Kidney (tissue), 14 donors: ENCODE measurements around the gene TCF15. TPM values are rescaled to one million over a fixed set of nuclear protein-coding genes. Genes with fewer than 3 reads are reported as not detected.

Experiments used
- DNase-seq, 5 donors: peaks; one replicate each; pipeline ENCODE4 v3.0.0-alpha.2; 2013 to 2020
- FAIRE-seq: peaks from 2 replicates; lab custom pipeline; 2012; peaks lifted over from hg19 to GRCh38; lab: Jason Lieb, UNC
- H3K27ac ChIP-seq, 2 donors: one replicate each; pipeline ENCODE4 v1.7.0; 2013; ENCODE audit warnings: low read depth in 2 of 2, low read length in 2 of 2, inconsistent platforms in 1 of 2
- H3K27me3 ChIP-seq: one replicate; pipeline ENCODE4 v1.7.1; 2013; ENCODE audit warnings: low read length, inconsistent platforms; ENCODE audit not compliant: control insufficient read depth, insufficient read depth
- H3K36me3 ChIP-seq, 3 donors: one replicate each; pipeline versions ENCODE4 v1.7.0 to v1.7.1; 2013; ENCODE audit warnings: low read length in 3 of 3, control low read depth in 1 of 3, inconsistent platforms in 1 of 3; ENCODE audit not compliant: insufficient read depth in 3 of 3, control insufficient read depth in 2 of 3
- H3K4me1 ChIP-seq, 3 donors: one replicate each; pipeline versions ENCODE4 v1.7.0 to v1.7.1; 2013; ENCODE audit warnings: low read length in 3 of 3, inconsistent platforms in 1 of 3, low read depth in 1 of 3; ENCODE audit not compliant: control insufficient read depth in 2 of 3, insufficient read depth in 2 of 3
- H3K4me3 ChIP-seq, 3 donors: one replicate each; pipeline versions ENCODE4 v1.7.0 to v1.8.1; 2013; ENCODE audit warnings: low read length in 3 of 3, control low read depth in 1 of 3, inconsistent platforms in 1 of 3
- H3K9ac ChIP-seq, 3 donors: one replicate each; pipeline versions ENCODE4 v1.7.0 to v1.7.1; 2013; ENCODE audit warnings: low read length in 3 of 3, control low read depth in 1 of 3, inconsistent platforms in 1 of 3
- H3K9me3 ChIP-seq, 3 donors: one replicate each; pipeline versions ENCODE4 v1.7.0 to v1.7.1; 2013; ENCODE audit warnings: low read length in 3 of 3, control low read depth in 1 of 3, inconsistent platforms in 1 of 3; ENCODE audit not compliant: control insufficient read depth in 2 of 3, insufficient read depth in 1 of 3
- CTCF ChIP-seq: IDR thresholded peaks from 3 replicates; pipeline ENCODE4 v1.5.1; 2012; ENCODE audit warnings: mild to moderate bottlenecking, moderate library complexity, borderline replicate concordance; ENCODE audit not compliant: insufficient read depth; ENCODE audit errors: extremely low read depth
- intact Hi-C: fragments of 100-400 bp; cut with DNase I; formaldehyde crosslinking; loops from one replicate; pipeline ENCODE4 v1.11.1; 2022
- polyA plus RNA-seq: library from polyadenylated mRNA; stranded (reverse); fragments of 350-450 nt; fragmentation: Illumina TruSeq; extraction: RNeasy Lipid Tissue Mini Kit (QIAGEN cat#74804); gene quantifications from one replicate; pipeline ENCODE4 v1.2.3, GENCODE V29; 2014; ENCODE audit warnings: low read depth, low replicate concordance; ENCODE audit not compliant: insufficient read depth
- total RNA-seq: library from RNA; stranded (reverse); fragmentation: NEBNext Ultra II Directional; extraction: Animal tissue kit (Norgen Biotek cat#: 25700); gene quantifications from one replicate; pipeline ENCODE4 v1.2.1, GENCODE V29; 2021
- donor health status: control.
- donor health status: control.
- donor health status: control.
- donor health status: control.
- donor health status: control.
- donor health status: DM: yes; HTN: yes; CAD: no.
- donor health status: Normal renal cell carcinoma (clear cell type).

TCF15 gene
- total and polyA plus RNA-seq, 2 donors from 2014 or later: 0.63 to 1.6 TPM

DNA sequence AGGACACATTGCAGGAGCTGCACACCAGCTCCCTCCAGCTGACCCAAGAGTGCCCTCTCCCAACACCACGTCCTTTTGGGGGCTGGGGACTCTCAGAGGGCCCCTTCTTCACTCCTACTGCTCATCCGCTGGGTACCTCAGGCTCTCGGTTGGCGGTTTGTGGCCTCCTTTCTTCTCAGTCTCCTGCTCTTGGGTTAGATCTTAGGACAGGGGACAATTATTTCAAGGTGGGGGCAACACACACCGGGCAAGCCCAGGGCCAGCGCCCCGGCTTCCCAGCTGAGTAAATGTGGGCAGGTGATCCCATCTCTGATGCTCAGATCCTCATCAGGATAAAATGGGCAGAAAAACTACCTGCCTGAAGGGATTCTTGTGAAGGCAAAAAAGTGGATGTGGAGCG, 1.1 kb downstream of the TCF15 start:
- FAIRE-seq (no peak), DNase-seq (no peak)
- Histone ChIP-seq H3K9ac (no peak overlapping the region), H3K27me3 (peaks cover 3% of the 10 kb centered on the region), H3K36me3 (no peaks in the 10 kb centered on the region), H3K4me3 (no peak overlapping the region), H3K27ac (no peak overlapping the region), H3K9me3 (no peaks in the 10 kb centered on the region), H3K4me1 (peaks cover 0 to 4% (median 0%) of the 10 kb centered on the region in 3 donors)
- no peak for TF ChIP-seq CTCF
- intact Hi-C loops: no loop called here

- Histone ChIP-seq H3K4me1 (peaks cover 0 to 6% (median 0%) of the 10 kb centered on the region in 3 donors), H3K27ac (no peak overlapping the region), H3K36me3 (no peaks in the 10 kb centered on the region), H3K9me3 (no peaks in the 10 kb centered on the region), H3K9ac (no peak overlapping the region), H3K4me3 (no peak overlapping the region), H3K27me3 (peaks cover 3% of the 10 kb centered on the region)
- no peak for FAIRE-seq
- TF ChIP-seq CTCF: no peak
- intact Hi-C loops: no loop called here
- DNase-seq: no peak
These were observed 2.6 kb downstream of the TCF15 start for GRCh38 chr20:607476-607875.

DNA sequence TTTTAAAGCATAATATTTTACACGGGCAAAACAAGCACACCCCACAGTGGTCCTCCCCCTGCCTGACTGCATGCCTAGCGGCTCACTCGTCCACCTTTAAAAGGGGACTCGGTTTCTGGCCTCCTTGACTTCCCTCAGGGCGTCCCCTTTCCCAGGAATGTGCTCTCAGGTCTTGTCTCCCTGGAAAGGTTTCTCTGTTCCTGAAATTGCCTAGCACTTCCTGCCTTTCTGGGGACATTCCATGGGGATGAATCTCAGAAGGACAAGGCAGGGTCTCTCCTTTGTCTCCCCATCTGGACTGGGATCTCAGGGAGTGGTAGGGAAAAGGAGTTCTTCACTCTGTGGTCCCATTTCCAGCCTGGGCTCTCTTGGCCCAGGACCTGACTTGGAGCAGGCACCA, 4.9 kb downstream of the TCF15 start:
- Histone ChIP-seq H3K4me3 (no peak overlapping the region), H3K4me1 (peaks cover 0 to 2% (median 0%) of the 10 kb centered on the region in 3 donors), H3K27me3 (peaks cover 3% of the 10 kb centered on the region), H3K27ac (no peak overlapping the region), H3K36me3 (no peaks in the 10 kb centered on the region), H3K9ac (no peak overlapping the region), H3K9me3 (no peaks in the 10 kb centered on the region)
- DNase-seq: no peak
- TF ChIP-seq CTCF: no peak
- intact Hi-C loops: no loop called here
- no peak for FAIRE-seq

DNA sequence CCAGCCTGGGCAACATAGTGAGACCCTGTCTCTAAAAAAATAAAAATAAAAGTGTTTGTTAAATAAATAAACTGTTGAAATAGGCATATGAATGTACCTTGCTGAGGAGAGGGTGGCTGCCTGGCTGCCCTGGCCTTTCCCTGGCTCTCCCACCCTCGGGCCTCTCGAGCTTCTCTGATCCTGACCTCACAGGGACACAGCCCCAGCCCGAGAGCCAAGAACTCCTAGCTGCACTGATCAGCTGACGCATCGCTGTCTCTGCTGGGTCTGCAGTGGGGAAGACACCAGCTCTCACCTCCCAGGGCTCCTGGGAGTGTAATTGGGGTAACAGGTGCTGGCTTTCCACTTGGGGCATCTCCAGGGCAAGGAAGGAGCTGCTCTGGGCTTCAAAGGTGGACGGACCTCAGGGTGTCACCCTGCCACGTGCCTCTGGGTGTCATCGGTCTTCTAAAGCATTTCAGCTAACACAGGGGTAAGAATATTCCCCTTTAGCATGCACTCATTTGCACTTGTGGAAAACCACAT, 6.9 kb downstream of the TCF15 start:
- intact Hi-C loops: no loop called here
- no peak overlapping the region for H3K27ac ChIP-seq
- no peak for FAIRE-seq
- no peaks in the 10 kb centered on the region for H3K36me3 ChIP-seq
- no peak for DNase-seq
- no peak overlapping the region for H3K9ac ChIP-seq
- H3K9me3 ChIP-seq: no peaks in the 10 kb centered on the region
- peaks cover 0 to 2% (median 0%) of the 10 kb centered on the region in 3 donors for H3K4me1 ChIP-seq
- TF ChIP-seq CTCF: no peak
- H3K4me3 ChIP-seq: no peak overlapping the region
- H3K27me3 ChIP-seq: no peaks in the 10 kb centered on the region
